CD4-positive, alpha-beta T cell treated with Interleukin-17A for 4 hours (primary cell): ENCODE data around the gene LST1.
A peak's percentile ranks its signal among the peaks of the same experiment; 100 is the strongest.
"Not testable (repeated sequence)": the region's sequence is repeated elsewhere in the genome, so short reads cannot be mapped to it uniquely, and the experiment has no call there.

Source experiments
- DNase-seq: peaks from one replicate; pipeline ENCODE4 v3.0.0-alpha.2; 2020; ENCODE audit warnings: mixed read lengths

The LST1 gene

GRCh38 chr6:31581434-31582229, 4.4 kb upstream of the LST1 start:
- peak; percentile 58 for DNase-seq

DNA sequence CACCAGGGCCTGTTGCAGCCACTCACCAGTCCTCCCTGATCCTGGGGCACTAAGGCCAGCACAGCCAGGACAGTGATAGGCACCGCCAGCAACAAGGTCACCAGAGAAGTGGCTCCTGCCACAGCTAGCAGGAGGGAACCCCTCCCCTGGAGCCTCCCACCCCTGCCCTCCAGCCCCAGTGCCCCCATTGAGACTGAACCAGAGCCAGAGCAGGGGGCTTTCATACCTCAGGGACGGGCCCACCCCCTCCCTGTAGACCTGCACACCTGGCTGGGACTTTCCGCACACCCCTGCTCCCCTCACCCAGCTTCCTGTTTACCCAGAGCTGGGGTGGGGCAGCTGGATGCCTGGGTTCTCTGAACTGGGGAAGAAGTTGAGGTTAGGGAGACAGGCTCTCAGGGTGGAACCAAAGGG, 3.8 kb upstream of the LST1 start, which contains the start of gene LTB:
Gene LTB (minus strand): TSS at position 195 of the 414 bp plus-strand sequence. CDS start 7 bp downstream, at position 188.
- peak; percentile 84 for DNase-seq

DNA sequence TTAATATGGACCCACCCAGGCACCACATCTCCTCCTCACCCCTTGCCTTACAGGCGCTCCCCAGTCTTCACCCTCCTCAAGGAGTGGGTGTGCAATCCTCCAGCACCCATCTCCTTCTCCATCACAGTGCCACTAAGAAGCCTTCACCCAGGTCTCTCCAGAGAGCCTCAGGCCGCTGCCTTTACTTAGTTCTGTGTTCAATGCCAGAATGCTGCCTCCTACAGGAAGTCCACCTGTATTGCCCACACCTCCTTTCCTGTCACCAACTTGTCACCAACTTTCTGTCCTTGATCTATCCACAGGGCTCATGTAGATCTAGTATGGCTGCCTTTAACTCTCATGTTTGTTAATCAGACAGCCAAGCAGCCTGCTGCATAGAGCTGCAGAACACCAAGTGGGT, 586 bp upstream of the LST1 start:
- peak; percentile 65 for DNase-seq

GRCh38 chr6:31586599-31587281, 663 bp downstream of the LST1 start:
- peak; percentile 56 for DNase-seq

GRCh38 chr6:31587791-31588777, 2.0 kb downstream of the LST1 start:
- DNase-seq = peak; percentile 25

DNA sequence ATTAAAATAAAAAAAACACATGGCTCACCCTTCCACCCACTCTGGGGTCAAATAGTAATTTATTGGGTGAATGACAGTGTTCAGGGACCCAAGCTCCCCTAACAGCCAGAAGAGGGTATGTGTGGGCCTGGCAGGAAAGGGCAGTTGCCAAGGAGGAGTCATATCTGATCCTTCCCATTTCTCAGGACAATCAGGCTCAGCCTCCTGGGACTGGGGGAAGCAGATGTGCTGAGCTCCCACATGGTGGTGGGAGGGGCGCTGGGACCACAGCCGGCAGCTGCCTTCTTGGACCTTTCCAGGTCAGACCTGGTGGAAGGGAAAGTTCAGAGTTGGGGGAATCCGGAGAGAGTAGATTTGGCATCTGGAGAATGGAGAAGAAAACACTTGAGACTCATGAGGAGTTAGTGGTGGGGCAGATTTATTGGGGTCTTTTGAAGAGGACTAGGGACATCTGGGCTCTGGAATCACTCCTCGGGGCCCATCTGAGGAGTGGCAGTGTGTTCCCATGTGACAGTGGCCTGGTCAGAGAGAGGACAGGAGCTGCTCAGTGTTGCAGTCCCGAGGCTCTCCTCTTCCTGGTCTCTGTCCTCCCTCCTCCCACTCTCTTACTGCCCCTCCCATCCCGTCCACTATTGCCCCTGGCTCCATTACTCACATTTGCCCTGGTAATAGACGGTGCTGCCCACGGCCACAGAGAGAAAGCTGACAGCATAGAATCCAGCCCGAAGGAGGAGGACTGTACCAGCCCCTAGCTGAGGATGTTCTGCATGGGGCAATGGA, 3.0 kb downstream of the LST1 start:
- DNase-seq = no peak

GRCh38 chr6:31590691-31591090, 4.6 kb downstream of the LST1 start:
- not testable (repeated sequence) for DNase-seq

GRCh38 chr6:31592396-31592771, 6.3 kb downstream of the LST1 start:
- no peak for DNase-seq

- peak; percentile 68 for DNase-seq
Measured at GRCh38 chr6:31597006-31597405, 10.9 kb downstream of the LST1 start.

DNA sequence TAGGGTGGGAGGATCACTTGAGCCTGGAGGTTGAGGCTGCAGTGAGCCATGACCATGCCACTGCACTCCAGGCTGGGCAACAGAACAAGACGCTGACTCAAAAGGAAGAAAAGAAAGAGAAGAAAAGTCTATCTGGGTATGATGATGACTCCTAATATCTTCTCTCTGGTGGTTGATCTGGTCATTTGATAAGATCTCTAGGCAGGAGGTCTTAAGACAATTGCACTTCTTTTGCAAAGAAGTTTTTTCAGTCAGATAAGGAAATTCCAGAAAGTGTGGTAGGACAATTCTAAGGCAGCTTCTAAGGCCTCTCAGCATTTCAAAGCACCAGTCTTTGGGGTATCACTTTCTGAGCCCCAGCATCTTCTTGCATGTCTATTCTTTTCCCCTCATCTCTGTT, 21.2 kb downstream of the LST1 start:
- no peak for DNase-seq

- no peak for DNase-seq
Measured at GRCh38 chr6:31609519-31610406, 23.7 kb downstream of the LST1 start.

GRCh38 chr6:31610968-31611367, 24.9 kb downstream of the LST1 start:
- no peak for DNase-seq

DNA sequence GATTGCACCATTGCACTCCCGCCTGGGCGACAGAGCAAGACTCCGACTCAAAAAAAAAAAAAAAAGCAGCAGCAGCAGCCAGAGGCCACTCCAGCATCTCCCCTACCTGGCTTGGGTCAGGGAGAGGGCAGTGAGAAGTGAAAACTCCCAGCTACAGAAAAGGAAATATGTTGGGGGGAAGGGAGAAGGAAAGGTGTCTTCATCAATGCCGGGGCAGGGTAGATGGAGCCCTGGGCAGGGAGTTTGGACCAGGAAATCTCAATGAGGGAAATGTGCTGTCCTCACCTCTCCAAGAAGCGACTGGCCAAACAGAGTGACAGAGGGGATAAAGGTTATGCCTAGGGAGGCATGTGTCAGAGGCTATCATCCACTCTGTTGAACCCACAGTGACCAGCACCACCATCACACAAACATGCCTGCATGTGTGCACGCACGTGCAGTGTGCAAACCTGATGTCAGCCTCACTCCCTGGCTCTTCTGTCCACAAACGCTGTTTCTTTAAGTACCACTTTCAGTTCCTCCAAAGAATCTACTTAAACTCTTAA, 28.1 kb downstream of the LST1 start:
- DNase-seq = no peak

- no peak for DNase-seq
Measured at GRCh38 chr6:31614684-31615578, 28.9 kb downstream of the LST1 start, which contains the start of gene AIF1. Gene AIF1 (plus strand): TSS chr6:31615234. CDS start chr6:31615330, 96 bp downstream.

DNA sequence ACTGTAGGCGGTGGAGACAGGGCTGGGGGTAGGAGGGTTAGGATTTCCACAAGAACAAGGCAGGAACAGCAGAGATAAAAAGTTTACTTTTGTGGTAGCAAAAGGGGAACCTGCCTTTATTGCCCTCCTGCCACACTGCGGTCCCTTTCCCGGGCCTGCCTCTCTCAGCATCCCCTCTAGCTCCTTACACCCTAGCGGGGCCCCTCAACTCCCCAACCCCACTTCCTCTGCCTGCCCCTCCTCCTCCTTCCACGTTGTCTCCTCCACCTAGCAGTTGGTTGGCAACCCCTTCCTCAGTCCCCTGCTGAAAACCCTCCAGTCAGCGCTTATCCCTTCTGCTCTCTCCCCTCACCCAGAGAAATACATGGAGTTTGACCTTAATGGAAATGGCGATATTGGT, 29.7 kb downstream of the LST1 start:
- peak; percentile 66 for DNase-seq

- DNase-seq = no peak
Measured at GRCh38 chr6:31617010-31617409, 30.9 kb downstream of the LST1 start.

GRCh38 chr6:31619805-31620585, 33.9 kb downstream of the LST1 start:
- DNase-seq = peak; percentile 98

DNA sequence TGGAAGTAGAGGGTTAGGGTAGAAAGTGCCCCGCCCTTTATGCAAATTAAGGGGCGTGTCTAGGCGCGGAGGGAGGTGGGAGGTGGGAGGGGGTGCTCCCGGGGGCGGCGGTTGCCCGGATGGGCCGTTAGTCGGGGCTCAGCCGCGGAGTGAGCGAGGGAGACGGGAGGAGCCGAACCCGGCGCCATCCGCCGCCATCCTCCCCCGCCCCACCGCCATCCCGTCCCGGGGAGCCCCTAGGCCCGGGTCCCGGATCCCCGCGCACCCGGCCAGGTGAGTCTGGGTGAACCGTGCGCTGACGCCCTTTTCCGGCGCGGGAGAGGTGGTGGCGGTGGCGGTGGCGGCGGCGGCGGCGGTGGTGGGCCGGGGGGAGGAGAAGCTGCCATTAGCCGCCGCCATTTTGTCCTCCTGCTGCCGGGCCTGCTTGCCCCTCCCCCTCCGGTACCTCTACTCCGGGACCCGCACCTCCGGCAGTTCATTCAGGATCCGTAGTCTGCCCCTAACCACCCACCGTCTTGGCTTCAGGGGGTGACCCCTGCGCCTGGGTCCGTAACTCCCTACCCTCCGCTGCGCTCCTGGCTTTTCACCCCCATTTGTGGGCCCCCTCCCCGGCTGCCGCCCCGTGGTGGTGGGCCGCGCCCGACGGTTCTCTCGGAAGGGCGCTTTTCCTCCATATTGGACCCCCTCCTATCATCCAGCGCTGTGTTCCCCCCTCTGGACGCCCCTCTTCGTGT, 34.7 kb downstream of the LST1 start, which contains the start of gene PRRC2A:
Gene PRRC2A (plus strand): TSS at position 130 of the 734 bp plus-strand sequence. CDS start 2,075 bp downstream, outside the sequence.
- DNase-seq = peak; percentile 83
